Panc1 (cell line): ENCODE data around the gene AFG3L2. TPM values are rescaled to one million over a fixed set of nuclear protein-coding genes. Genes with fewer than 3 reads are reported as not detected.

Source experiments
- ATAC-seq: fragments of 200-7000 bp; cut with Tn5 transposase; 2 replicates; pipeline ENCODE4 v1.9.1; 2020; ENCODE audit warnings: mild to moderate bottlenecking, moderate library complexity
- BruUV-seq: library from RNA; stranded (reverse); fragments of 400-500 nt; replicated peaks from 2 replicates; lab custom pipeline; 2021; lab: Mats Ljungman, UMichigan
- CTCF ChIA-PET: fragments of 300-600 bp; sonication (Branson Sonifier 250); formaldehyde crosslinking; loops from one replicate; lab custom pipeline; 2022; ENCODE audit warnings: antibody characterized with exemption; lab: Charles Lee
- POLR2A ChIA-PET: fragments of 300-600 bp; sonication (Branson Sonifier 250); formaldehyde crosslinking; loops from one replicate; lab custom pipeline; 2022; ENCODE audit warnings: antibody characterized with exemption; lab: Charles Lee
- DNase-seq: peaks from one replicate; pipeline ENCODE4 v3.0.0-alpha.2; 2010; ENCODE audit warnings: low read depth, low spot score
- H3K27ac ChIP-seq: 2 replicates; pipeline ENCODE4 v1.5.1; 2011; ENCODE audit warnings: mild to moderate bottlenecking, low read length, inconsistent platforms
- H3K27me3 ChIP-seq: fragments of 200-500 bp; sonication (Bioruptor generic); 2 replicates; pipeline ENCODE4 v1.6.0; 2014; ENCODE audit warnings: low read length, inconsistent platforms; ENCODE audit not compliant: control insufficient read depth, insufficient read depth
- H3K36me3 ChIP-seq: fragments of 200-500 bp; sonication (Bioruptor generic); 2 replicates; pipeline ENCODE4 v1.5.1; 2014; ENCODE audit warnings: inconsistent platforms, mild to moderate bottlenecking, low read length, moderate library complexity; ENCODE audit not compliant: control insufficient read depth, insufficient read depth
- H3K4me1 ChIP-seq: 2 replicates; pipeline ENCODE4 v1.5.1; 2011; ENCODE audit warnings: inconsistent platforms, mild to moderate bottlenecking, low read length, moderate library complexity; ENCODE audit not compliant: control insufficient read depth, insufficient read depth
- H3K4me3 ChIP-seq, 2 experiments: 2 replicates each; pipeline ENCODE4 v1.5.1; 2011 to 2012; ENCODE audit warnings: low read depth in 2 of 2, low read length in 2 of 2, mild to moderate bottlenecking in 2 of 2, inconsistent platforms in 1 of 2, moderate library complexity in 1 of 2
- H3K9me3 ChIP-seq: fragments of 200-500 bp; sonication (Bioruptor generic); 2 replicates; pipeline ENCODE4 v1.5.1; 2014; ENCODE audit warnings: low read depth, mild to moderate bottlenecking, inconsistent platforms, low read length, moderate library complexity; ENCODE audit not compliant: control insufficient read depth, insufficient read depth
- POLR2AphosphoS5 ChIP-seq: IDR thresholded peaks from 2 replicates; pipeline ENCODE4 v1.6.1; 2012; ENCODE audit warnings: mild to moderate bottlenecking, low read depth, low read length, moderate library complexity
- SIN3A ChIP-seq: IDR thresholded peaks from 2 replicates; pipeline ENCODE4 v1.6.1; 2012; ENCODE audit warnings: low read depth, mild to moderate bottlenecking, low read length, moderate library complexity, borderline replicate concordance; ENCODE audit not compliant: insufficient read depth
- TCF7L2 ChIP-seq: IDR thresholded peaks from 2 replicates; pipeline ENCODE4 v1.6.1; 2011; ENCODE audit warnings: mild to moderate bottlenecking, low read depth, low read length, inconsistent platforms
- in situ Hi-C: cut with HindIII; loops from 2 replicates; pipeline ENCODE4 v1.10.0; 2016; ENCODE audit warnings: low sequenced_read_pairs, low pct_unique_long_range_greater_than_20kb
- intact Hi-C: fragments of 100-400 bp; cut with micrococcal nuclease; formaldehyde crosslinking; loops from one replicate; pipeline ENCODE4 v1.10.0; 2022; ENCODE audit not compliant: unreplicated experiment
- total RNA-seq: library from RNA; stranded (reverse); gene quantifications from one replicate; pipeline ENCODE4 v1.2.1, GENCODE V29; 2021; ENCODE audit not compliant: unreplicated experiment
- TF ChIP-seq, protein P1 (sequence below): fragments of 450-650 bp; IDR thresholded peaks from 2 replicates; pipeline ENCODE4 v1.5.1; 2017; ENCODE audit warnings: mild to moderate bottlenecking
- TF ChIP-seq, protein P2 (sequence below), 2 experiments: IDR thresholded peaks; 2 replicates each; pipeline ENCODE4 v1.6.1; 2011 to 2012; ENCODE audit warnings: low read depth in 2 of 2, control low read depth in 1 of 2, low read length in 1 of 2, mild to moderate bottlenecking in 1 of 2, moderate library complexity in 1 of 2; ENCODE audit not compliant: insufficient read depth in 1 of 2

The AFG3L2 gene
- total RNA-seq, 1 experiment from 2014 or later, result 58.0 TPM

DNA sequence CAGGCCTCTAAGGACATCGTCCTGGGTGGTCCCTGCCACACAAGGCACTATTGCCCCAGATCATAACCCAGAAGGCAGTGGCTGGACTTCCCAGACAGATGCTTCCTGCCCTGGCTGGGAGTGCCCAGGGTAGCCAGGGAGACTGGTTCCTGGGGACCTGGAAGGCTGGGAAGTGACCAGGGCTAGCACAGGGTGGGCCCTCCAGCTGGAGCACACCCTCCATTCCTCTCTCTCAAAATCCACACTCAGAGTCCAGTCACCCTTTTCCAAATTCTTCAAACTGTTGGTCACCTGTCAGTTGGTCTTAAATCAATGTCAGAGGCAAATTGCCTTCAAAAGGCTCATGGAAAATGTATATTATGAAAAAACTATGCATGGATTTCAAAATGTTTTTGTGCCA, 80.6 kb downstream of the AFG3L2 start:
- H3K27ac ChIP-seq, result no peak overlapping the region
- ChIA-PET POLR2A (no interaction called here), CTCF (no interaction called here)
- H3K36me3 ChIP-seq, result no peaks in the 10 kb centered on the region
- H3K9me3 ChIP-seq, result no peaks in the 10 kb centered on the region
- H3K4me3 ChIP-seq, result no peak overlapping the region
- ATAC-seq (0 out of 2 replicates have a peak, but pooled peaks have one; percentile 54), DNase-seq (no peak)
- TF ChIP-seq POLR2AphosphoS5 (no peak), TCF7L2 (no peak), SIN3A (no peak)
- TF ChIP-seq, protein P1, sequence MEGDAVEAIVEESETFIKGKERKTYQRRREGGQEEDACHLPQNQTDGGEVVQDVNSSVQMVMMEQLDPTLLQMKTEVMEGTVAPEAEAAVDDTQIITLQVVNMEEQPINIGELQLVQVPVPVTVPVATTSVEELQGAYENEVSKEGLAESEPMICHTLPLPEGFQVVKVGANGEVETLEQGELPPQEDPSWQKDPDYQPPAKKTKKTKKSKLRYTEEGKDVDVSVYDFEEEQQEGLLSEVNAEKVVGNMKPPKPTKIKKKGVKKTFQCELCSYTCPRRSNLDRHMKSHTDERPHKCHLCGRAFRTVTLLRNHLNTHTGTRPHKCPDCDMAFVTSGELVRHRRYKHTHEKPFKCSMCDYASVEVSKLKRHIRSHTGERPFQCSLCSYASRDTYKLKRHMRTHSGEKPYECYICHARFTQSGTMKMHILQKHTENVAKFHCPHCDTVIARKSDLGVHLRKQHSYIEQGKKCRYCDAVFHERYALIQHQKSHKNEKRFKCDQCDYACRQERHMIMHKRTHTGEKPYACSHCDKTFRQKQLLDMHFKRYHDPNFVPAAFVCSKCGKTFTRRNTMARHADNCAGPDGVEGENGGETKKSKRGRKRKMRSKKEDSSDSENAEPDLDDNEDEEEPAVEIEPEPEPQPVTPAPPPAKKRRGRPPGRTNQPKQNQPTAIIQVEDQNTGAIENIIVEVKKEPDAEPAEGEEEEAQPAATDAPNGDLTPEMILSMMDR, result no peak
- TF ChIP-seq, protein P2, sequence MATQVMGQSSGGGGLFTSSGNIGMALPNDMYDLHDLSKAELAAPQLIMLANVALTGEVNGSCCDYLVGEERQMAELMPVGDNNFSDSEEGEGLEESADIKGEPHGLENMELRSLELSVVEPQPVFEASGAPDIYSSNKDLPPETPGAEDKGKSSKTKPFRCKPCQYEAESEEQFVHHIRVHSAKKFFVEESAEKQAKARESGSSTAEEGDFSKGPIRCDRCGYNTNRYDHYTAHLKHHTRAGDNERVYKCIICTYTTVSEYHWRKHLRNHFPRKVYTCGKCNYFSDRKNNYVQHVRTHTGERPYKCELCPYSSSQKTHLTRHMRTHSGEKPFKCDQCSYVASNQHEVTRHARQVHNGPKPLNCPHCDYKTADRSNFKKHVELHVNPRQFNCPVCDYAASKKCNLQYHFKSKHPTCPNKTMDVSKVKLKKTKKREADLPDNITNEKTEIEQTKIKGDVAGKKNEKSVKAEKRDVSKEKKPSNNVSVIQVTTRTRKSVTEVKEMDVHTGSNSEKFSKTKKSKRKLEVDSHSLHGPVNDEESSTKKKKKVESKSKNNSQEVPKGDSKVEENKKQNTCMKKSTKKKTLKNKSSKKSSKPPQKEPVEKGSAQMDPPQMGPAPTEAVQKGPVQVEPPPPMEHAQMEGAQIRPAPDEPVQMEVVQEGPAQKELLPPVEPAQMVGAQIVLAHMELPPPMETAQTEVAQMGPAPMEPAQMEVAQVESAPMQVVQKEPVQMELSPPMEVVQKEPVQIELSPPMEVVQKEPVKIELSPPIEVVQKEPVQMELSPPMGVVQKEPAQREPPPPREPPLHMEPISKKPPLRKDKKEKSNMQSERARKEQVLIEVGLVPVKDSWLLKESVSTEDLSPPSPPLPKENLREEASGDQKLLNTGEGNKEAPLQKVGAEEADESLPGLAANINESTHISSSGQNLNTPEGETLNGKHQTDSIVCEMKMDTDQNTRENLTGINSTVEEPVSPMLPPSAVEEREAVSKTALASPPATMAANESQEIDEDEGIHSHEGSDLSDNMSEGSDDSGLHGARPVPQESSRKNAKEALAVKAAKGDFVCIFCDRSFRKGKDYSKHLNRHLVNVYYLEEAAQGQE (IDR thresholded peaks at IDR 0.05; ENCODE audit: insufficient read depth in 1 of 2, low read depth in 2 of 2, low read length in 1 of 2), result no peak
- in situ Hi-C loops, result no loop called here
- no peaks in the 10 kb centered on the region for H3K4me1 ChIP-seq
- no peaks in the 10 kb centered on the region for H3K27me3 ChIP-seq
- intact Hi-C loops, result no loop called here
- BruUV-seq, result no TSS peak

DNA sequence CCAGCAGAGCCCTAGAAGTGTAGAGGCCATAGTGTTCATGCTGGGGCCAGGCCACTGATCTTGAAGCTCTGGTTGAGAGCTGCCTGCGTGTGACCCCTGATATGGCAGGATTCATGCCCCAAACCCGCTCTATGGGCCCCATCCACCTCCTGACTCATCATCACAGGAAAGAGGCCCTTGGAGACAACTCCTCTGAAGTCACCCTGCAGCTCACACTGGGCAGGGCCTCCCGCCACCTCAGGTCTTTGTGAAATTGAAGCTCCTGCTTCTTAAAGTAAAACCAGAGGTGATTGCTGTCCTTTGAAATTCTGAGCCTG, 81.0 kb downstream of the AFG3L2 start:
- no peak for DNase-seq
- TF ChIP-seq, protein P2 (IDR thresholded peaks at IDR 0.05; ENCODE audit: insufficient read depth in 1 of 2, low read depth in 2 of 2, low read length in 1 of 2), result no peak
- no peak for TF ChIP-seq TCF7L2
- TF ChIP-seq, protein P1, result no peak
- no peak for TF ChIP-seq SIN3A
- TF ChIP-seq POLR2AphosphoS5, result no peak
- H3K27ac ChIP-seq, result no peak overlapping the region
- H3K9me3 ChIP-seq, result no peaks in the 10 kb centered on the region
- intact Hi-C loops (no loop called here), in situ Hi-C loops (no loop called here)
- ChIA-PET POLR2A (no interaction called here), CTCF (no interaction called here)
- no peak overlapping the region for H3K4me3 ChIP-seq
- ATAC-seq, result peak; percentile 25; the same call in 1 of the 2 replicates
- no peaks in the 10 kb centered on the region for H3K27me3 ChIP-seq
- no peaks in the 10 kb centered on the region for H3K36me3 ChIP-seq
- no TSS peak for BruUV-seq
- no peaks in the 10 kb centered on the region for H3K4me1 ChIP-seq
